ENCODE data around the gene MEN1.
"Not testable (repeated sequence)": the region's sequence is repeated elsewhere in the genome, so short reads cannot be mapped to it uniquely, and the experiment has no call there.

Gene MEN1

GRCh38 chr11:64833198-64833502, 22.8 kb upstream of the MEN1 start:
- DNase-seq (ENCODE audit: low spot score) (no peak), FAIRE-seq (no peak)

- DNase-seq (ENCODE audit: low spot score) (no peak), FAIRE-seq (no peak)
These were observed 22.3 kb upstream of the MEN1 start for GRCh38 chr11:64832467-64833197.

- DNase-seq (ENCODE audit: low spot score) = no peak
- no peak for FAIRE-seq
These were observed 21.1 kb upstream of the MEN1 start for GRCh38 chr11:64831411-64831891.

- DNase-seq (ENCODE audit: low spot score) = no peak
- no peak for FAIRE-seq
These were observed 19.3 kb upstream of the MEN1 start for GRCh38 chr11:64829536-64830251.

GRCh38 chr11:64827451-64827839, 17.1 kb upstream of the MEN1 start:
- no peak for DNase-seq (ENCODE audit: low spot score)
- FAIRE-seq = no peak

GRCh38 chr11:64826578-64827450, 16.5 kb upstream of the MEN1 start:
- DNase-seq (ENCODE audit: low spot score) = no peak

GRCh38 chr11:64826062-64826461, 15.7 kb upstream of the MEN1 start:
- DNase-seq (ENCODE audit: low spot score) (no peak), FAIRE-seq (no peak)

More at GRCh38 chr11:64826578-64827450, 16.5 kb upstream of the MEN1 start:
- no peak for FAIRE-seq

GRCh38 chr11:64823568-64824119, 13.3 kb upstream of the MEN1 start:
- DNase-seq (ENCODE audit: low spot score) (no peak), FAIRE-seq (no peak)

- no peak for DNase-seq (ENCODE audit: low spot score)
- no peak for FAIRE-seq
These were observed 7.1 kb upstream of the MEN1 start for GRCh38 chr11:64817476-64817875.

- FAIRE-seq; DNase-seq (ENCODE audit: low spot score): not testable (repeated sequence)
These were observed 5.1 kb upstream of the MEN1 start for GRCh38 chr11:64815433-64815832.

- FAIRE-seq (no peak), DNase-seq (ENCODE audit: low spot score) (peak; percentile 39)
These were observed 4.4 kb upstream of the MEN1 start for GRCh38 chr11:64814712-64815187.

- DNase-seq (ENCODE audit: low spot score) (no peak), FAIRE-seq (no peak)
These were observed 3.5 kb upstream of the MEN1 start for GRCh38 chr11:64813826-64814225.

GRCh38 chr11:64810891-64811272, 531 bp upstream of the MEN1 start:
- DNase-seq (ENCODE audit: low spot score) (no peak), FAIRE-seq (no peak)

GRCh38 chr11:64809781-64810241, 540 bp downstream of the MEN1 start:
- DNase-seq (ENCODE audit: low spot score) (no peak), FAIRE-seq (no peak)

- no peak for FAIRE-seq
- DNase-seq (ENCODE audit: low spot score) = no peak
These were observed 4.9 kb downstream of the MEN1 start for GRCh38 chr11:64805481-64805880.

GRCh38 chr11:64804346-64805210, 5.8 kb downstream of the MEN1 start:
- FAIRE-seq (no peak), DNase-seq (ENCODE audit: low spot score) (no peak)

GRCh38 chr11:64803846-64804345, 6.5 kb downstream of the MEN1 start:
- DNase-seq (ENCODE audit: low spot score) (no peak), FAIRE-seq (no peak)

GRCh38 chr11:64803158-64803845, 7.0 kb downstream of the MEN1 start, which contains the start of gene MAP4K2:
Gene MAP4K2 (minus strand): TSS chr11:64803214. CDS start chr11:64803149, 65 bp downstream.
- FAIRE-seq (peak; percentile 34), DNase-seq (ENCODE audit: low spot score) (peak; percentile 56)

- no peak for DNase-seq (ENCODE audit: low spot score)
- no peak for FAIRE-seq
These were observed 7.8 kb downstream of the MEN1 start for GRCh38 chr11:64802370-64803157.

Data from RCC 7860 (cell line).